ENCODE results near the gene BARX1.
A peak's percentile ranks its signal among the peaks of the same experiment; 100 is the strongest.
"Not testable (repeated sequence)": the region's sequence is repeated elsewhere in the genome, so short reads cannot be mapped to it uniquely, and the experiment has no call there.

The BARX1 gene, protein sequence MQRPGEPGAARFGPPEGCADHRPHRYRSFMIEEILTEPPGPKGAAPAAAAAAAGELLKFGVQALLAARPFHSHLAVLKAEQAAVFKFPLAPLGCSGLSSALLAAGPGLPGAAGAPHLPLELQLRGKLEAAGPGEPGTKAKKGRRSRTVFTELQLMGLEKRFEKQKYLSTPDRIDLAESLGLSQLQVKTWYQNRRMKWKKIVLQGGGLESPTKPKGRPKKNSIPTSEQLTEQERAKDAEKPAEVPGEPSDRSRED

GRCh38 chr9:93955111-93955980, at the start of gene BARX1:
TSS of gene BARX1 (minus strand) at chr9:93955355. CDS start at chr9:93955146, 209 bp downstream.
- DNase-seq, result peak; percentile 65

DNA sequence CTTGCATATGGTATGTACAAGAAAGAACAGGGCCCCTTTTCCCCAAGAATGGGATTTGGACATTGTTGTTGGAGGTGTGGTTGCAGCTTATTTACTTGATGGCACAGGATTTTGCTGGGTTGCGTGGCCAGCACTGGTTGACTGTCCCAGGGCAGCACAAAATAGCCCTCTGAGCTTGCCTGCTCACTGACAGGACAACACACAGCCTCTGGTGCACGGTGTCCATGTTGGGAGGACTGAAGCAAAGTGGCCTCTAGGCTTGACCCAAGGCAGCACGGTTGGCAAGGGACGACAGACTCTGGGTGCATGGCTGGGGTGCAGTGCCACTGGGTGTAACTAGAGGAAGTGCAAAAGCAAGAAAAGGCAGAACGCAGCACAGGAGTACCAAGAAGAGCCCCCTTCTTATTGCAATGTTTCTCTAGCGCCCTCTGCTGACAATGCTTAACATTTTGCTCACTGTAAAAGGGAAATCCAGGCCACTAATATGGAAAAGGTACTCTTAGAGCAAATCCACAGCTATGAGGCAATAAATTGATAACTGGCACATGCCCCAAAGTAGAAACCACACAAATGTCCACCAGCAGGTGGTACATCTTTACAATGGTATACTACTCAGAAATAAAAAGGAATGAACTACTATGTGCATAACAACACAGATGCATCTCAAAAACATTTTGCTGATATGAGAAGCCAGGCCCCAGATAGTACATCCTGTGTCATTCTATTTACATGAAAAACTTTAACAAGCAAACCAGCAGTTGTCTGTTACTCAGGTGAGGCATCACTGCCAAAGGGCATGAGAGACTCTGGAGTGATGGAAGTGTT, 47.4 kb upstream of the BARX1 start:
- peak; percentile 41 for DNase-seq

- DNase-seq, result no peak
Observed at GRCh38 chr9:93996863-93997262, 41.7 kb upstream of the BARX1 start.

GRCh38 chr9:93996367-93996766, 41.2 kb upstream of the BARX1 start:
- no peak for DNase-seq

GRCh38 chr9:93994545-93994944, 39.4 kb upstream of the BARX1 start:
- no peak for DNase-seq

DNA sequence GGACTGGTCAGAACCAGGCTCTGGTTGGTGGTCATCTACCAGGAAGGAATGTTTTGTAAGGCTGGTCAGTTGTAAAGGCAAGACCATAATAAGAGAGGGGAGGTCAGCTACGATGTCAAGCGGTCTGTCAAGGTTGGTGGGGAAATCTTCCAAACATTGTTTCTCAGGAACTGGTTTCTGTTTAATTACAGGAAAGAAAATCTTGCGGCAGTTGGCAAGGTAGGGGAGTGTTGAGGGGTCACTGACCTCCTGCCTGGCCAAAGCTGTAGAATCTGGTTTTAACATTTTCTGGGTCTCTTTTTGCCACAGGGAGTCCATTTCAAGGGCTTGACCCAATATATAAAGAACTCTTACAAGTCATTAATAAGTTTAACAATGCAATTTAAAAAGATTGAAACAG, 39.0 kb upstream of the BARX1 start:
- no peak for DNase-seq

DNA sequence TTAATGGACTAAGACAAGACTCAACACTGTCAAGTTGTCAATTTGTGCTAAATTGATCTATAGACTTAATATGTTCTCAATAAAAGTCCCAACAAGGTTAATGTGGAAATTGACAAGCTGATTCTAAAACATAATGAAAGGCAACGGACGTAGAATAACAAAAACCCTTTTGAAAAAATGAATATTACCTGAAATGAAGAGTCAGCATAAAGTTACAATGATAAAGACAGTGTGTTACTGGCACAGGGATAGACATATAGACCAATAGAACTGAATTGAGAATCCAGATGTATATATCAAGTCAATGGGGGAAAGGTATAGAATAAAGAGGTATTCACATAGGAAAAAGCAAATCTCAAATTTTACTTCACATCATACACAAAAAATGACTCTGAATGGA, 37.7 kb upstream of the BARX1 start:
- DNase-seq, result no peak

DNA sequence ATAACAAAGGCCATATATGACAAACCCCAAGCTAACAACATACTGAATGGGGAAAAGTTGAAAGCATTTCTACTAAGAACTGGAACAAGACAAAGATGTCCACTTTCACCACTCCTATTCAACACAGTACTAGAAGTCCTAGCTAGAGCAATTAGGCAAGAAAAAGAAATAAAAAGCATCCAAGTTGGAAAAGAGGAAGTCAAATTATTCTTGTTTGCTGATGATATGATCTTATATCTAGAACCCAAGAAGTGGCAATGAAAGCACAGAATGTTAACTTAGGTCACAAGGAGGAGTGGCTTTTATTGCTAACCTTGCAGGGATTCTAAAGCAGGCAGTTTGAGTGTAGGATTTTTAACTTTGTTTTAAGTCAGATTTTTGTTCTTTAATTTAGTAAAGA, 35.3 kb upstream of the BARX1 start:
- no peak for DNase-seq

DNA sequence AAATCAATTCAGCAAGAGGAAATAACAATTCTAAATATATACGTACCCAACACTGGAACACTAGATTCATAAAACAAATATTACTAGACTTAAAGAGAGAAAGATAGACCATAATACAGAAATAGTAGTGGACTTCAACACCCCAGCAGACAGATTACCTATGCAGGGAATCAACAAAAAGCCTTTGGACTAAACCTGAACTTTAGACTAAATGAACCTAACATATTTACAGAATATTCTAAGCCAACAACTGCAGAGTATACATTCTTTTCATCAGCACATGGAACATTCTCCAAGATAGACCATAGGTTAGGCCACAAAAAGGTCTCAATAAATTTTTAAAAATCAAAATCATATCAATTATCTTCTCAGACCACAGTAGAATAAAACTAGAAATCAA, 32.9 kb upstream of the BARX1 start:
- no peak for DNase-seq

DNA sequence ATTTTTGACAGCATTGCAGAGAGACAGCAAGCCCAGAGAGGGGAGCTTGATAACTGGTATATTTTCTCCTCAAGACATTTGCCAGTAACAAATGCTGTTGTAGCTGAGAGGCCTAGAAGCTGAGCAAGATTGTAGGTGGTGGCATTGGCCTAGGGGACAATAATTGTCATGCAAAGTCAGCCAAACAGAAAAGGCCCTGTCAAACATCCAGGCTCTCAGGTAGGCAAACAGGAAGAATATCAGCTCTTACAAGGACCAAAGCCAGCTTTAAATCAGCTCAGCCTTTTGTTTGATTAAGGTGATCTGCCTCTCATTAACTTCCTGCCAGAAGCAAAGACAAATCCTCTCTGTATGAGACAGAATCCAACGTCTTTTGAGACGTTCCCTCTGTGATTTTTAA, 29.7 kb upstream of the BARX1 start:
- no peak for DNase-seq

- DNase-seq, result no peak
Observed at GRCh38 chr9:93983875-93984274, 28.7 kb upstream of the BARX1 start.

GRCh38 chr9:93979721-93980120, 24.6 kb upstream of the BARX1 start:
- no peak for DNase-seq

- DNase-seq, result no peak
Observed at GRCh38 chr9:93978551-93978950, 23.4 kb upstream of the BARX1 start.

GRCh38 chr9:93976973-93977372, 21.8 kb upstream of the BARX1 start:
- no peak for DNase-seq

- no peak for DNase-seq
Observed at GRCh38 chr9:93976081-93976480, 20.9 kb upstream of the BARX1 start.

GRCh38 chr9:93975262-93975661, 20.1 kb upstream of the BARX1 start:
- no peak for DNase-seq

GRCh38 chr9:93974151-93974550, 19.0 kb upstream of the BARX1 start:
- DNase-seq, result no peak

DNA sequence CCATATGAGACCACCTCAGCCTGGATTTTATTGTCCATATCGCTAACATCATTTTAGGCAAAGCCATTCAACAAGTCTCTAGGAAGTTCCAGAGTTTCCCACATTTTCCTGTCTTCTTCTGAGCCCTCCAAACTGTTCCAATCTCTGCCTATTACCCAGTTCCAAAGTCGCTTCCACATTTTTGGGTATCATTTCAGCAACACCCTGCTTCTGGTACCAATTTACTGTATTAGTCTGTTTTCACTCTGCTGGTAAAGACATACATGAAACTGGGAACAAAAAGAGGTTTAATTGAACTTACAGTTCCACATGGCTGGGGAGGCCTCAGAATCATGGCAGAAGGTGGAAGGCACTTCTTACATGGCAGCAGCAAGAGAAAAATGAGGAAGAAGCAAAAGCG, 17.5 kb upstream of the BARX1 start:
- not testable (repeated sequence) for DNase-seq

GRCh38 chr9:93969328-93969661, 14.1 kb upstream of the BARX1 start:
- DNase-seq, result no peak

DNA sequence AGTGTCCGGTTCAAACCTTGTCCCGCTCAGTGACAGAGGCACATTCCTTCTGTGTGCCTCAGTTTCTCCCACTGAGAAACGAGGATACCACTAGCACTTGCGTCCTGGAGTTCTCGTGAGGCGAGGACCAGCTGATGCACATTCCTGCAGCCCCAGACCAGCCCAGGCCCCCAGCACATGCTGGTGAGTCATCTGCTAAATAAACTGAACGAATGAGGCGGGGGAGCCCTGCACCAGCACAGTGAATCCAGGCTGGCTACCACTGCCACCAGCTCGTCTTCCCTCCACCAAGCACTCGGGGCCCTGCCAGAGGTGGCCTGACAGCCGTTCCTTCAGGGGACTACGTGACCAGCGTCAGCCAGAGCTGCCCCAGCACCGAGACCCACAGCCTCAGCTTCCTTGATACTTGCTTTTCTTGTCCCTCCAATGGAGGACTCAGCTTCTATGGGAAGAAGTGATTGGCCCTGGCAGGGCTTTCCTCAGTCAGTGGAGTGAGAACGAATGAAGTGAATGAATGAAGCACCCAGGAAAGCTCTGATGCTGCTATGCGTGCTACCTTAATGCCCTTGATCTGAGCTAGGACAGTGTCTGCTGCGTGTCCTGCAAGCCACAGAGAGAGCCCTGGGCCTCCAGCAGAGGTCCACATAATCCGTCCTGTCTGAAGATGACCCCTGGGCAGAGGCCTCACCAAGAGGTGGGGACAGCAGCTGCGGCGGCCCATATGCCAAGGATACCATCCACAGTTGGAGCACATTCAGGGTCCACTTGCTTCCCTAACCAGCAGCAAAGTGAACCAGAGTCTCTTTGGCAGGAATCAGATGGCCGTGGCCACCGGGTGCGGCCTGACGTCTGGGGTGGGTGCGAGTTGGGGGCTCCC, 13.5 kb upstream of the BARX1 start:
- DNase-seq, result no peak

GRCh38 chr9:93967020-93967803, 12.1 kb upstream of the BARX1 start:
- no peak for DNase-seq
